ENCODE data around the gene SND1.

DNA sequence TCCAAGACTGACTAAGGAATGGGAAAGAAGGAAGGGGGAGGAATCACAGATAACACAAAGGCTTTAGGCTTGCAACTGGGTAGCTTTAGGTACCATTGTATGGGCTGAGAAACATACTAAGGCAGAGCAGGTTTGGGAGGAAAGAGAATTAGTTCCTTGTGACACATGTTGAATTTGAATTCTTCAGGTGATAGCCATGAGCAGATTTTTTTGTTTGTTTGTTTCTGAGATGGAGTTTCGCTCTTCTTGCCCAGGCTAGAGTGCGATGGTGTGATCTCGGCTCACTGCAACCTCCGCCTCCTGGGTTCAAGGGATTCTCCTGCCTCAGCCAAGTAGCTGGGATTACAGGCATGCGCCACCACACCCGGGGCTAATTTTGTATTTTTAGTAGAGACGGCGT, 4.4 kb upstream of the SND1 start:
- TF ChIP-seq CTCF (IDR thresholded peaks at IDR 0.05) = no peak
- no peak for TF ChIP-seq POLR2A (IDR thresholded peaks at IDR 0.05)
